ENCODE data around the gene UPK3A. TPM values are rescaled to one million over a fixed set of nuclear protein-coding genes. Genes with fewer than 3 reads are reported as not detected.

The UPK3A gene
- total RNA-seq, 1 donor from 2014 or later, result 1.4 TPM

DNA sequence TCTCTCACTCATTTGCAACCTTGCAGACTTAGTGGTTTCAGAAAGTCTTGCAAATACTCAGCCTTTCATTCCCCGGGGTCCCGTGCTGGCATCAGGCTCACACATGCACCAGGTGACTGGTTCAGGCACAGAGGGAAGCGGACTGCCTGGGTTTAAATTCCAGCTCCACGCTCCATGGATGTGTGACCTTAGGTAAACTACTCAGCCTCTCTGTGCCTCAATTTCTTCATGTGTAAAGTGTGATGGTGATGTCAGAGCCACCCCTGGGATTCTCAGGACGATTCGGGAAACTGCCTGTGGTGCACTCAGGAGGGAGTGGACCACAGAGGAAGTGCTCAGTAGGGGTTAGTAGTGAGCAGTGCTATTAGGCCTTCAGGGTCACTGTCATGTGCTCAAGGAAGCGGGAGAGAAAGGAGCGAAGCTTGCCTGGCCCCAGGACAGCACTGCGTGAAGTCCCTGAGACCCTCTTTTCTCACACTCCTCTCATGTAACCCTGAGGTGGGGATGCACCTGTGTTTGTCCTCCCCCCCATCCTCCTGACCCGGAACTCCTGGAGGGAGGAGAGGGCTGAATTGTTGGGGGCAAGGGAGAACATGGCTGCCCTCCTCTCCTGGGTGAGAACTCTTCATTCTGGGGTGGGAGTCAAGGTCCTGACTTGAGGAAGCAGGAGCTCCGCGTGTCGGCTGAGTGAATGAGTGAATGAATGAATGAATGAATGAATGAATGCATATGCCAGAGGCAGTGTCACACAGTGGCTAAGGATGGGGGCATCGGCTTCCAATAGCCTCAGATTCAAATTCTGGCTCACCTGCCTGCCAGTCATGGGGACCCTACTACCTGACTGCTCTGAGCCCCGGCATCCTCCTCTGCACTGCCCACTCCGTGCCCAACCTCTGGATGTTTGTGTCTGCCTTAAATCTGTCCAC, 14.4 kb upstream of the UPK3A start:
- intact Hi-C loops (cut with micrococcal nuclease), result no loop called here
- Mint-ChIP-seq H3K36me3 (ENCODE audit: low read depth) (no peaks in the 10 kb centered on the region), H3K4me1 (peaks cover 16% of the 10 kb centered on the region), H3K4me3 (no peak overlapping the region), H3K27me3 (peaks cover 4% of the 10 kb centered on the region), H3K27ac (no peak overlapping the region), H3K9me3 (no peaks in the 10 kb centered on the region)
- ATAC-seq (ENCODE audit: low read depth) (no peak), DNase-seq (no peak)
- TF ChIP-seq CTCF (IDR thresholded peaks at IDR 0.05), result no peak
- ChIA-PET CTCF (no interaction called here), POLR2A (interaction anchor here (0.7 kb wide), 1 partner anchor 185 kb away, joined by 3 read pairs; no protein-coding TSS in a partner anchor)

DNA sequence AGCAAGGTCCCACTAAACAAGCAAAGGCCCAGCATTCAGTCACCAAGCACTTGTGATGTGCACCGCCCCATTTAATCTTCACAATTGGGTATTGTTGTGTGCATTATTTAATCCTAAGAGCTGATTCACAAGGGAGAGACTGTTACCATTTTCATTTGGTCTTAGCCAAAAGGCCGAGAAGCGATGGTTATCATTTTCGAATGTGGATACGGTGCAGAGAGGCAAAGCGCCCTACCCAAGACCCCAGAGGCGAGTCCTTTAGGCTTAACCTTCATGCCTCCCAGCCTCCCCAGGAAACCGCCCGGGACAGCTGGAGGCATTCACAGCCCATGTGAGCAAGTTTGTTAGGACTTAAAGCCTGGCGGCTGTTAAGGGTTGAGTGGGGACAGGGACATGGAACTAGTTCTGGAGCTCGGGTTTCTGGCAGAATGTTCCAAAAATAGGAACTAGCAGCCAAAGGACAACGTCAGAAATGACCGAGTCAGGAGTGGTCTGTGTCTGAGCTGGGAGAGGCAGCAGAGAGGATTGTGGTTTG, 13.0 kb upstream of the UPK3A start:
- Mint-ChIP-seq H3K27ac (no peak overlapping the region), H3K36me3 (ENCODE audit: low read depth) (no peaks in the 10 kb centered on the region), H3K9me3 (no peaks in the 10 kb centered on the region), H3K4me1 (peaks cover 13% of the 10 kb centered on the region), H3K27me3 (peaks cover 4% of the 10 kb centered on the region), H3K4me3 (no peak overlapping the region)
- POLR2A ChIA-PET, result interaction anchor here (0.6 to 1.0 kb wide), 3 partner anchors 39 to 1322 kb away, joined by 3 to 6 read pairs (median 3); no protein-coding TSS in a partner anchor
- ATAC-seq (ENCODE audit: low read depth) (no peak), DNase-seq (no peak)
- intact Hi-C loops (cut with micrococcal nuclease), result no loop called here
- CTCF ChIA-PET, result interaction anchor here (1.0 kb wide), 1 partner anchor 15 kb away, joined by 3 read pairs; no protein-coding TSS in a partner anchor
- TF ChIP-seq CTCF (IDR thresholded peaks at IDR 0.05), result no peak

DNA sequence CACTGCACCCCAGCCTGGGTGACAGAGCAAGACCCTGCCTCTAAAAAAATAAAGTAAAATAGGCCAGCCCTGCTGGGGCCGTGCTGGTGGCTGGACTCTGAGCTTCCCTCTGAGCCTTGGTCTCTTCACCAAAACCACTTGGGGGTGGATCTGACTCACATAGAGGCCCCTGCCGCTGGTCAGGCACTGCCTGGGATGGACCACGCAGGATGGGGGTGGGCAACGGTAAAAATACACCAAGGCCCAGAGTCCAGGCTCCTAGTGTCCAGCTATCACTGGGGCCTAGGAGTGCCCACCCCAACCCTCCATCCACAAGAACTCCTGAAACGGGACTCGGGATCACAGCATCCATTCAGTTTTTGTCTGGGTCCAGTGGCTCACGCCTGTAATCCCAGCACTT, 12.3 kb upstream of the UPK3A start:
- H3K4me3 Mint-ChIP-seq, result no peak overlapping the region
- no peak for DNase-seq
- H3K36me3 Mint-ChIP-seq (ENCODE audit: low read depth), result no peaks in the 10 kb centered on the region
- peaks cover 4% of the 10 kb centered on the region for H3K27me3 Mint-ChIP-seq
- no peak overlapping the region for H3K27ac Mint-ChIP-seq
- H3K4me1 Mint-ChIP-seq, result peaks cover 13% of the 10 kb centered on the region
- intact Hi-C loops (cut with micrococcal nuclease), result no loop called here
- ATAC-seq (ENCODE audit: low read depth), result no peak
- no peak for TF ChIP-seq CTCF (IDR thresholded peaks at IDR 0.05)
- ChIA-PET POLR2A (interaction anchor here (0.6 to 1.0 kb wide), 2 partner anchors 157 to 1322 kb away, joined by 3 to 6 read pairs; no protein-coding TSS in a partner anchor), CTCF (interaction anchor here (1.0 kb wide), 1 partner anchor 14 kb away, joined by 3 read pairs; no protein-coding TSS in a partner anchor)
- no peaks in the 10 kb centered on the region for H3K9me3 Mint-ChIP-seq

GRCh38 chr22:45273452-45274075, 11.2 kb upstream of the UPK3A start:
- H3K27ac Mint-ChIP-seq, result no peak overlapping the region
- H3K27me3 Mint-ChIP-seq, result peaks cover 4% of the 10 kb centered on the region
- peaks cover 12% of the 10 kb centered on the region for H3K4me1 Mint-ChIP-seq
- no peaks in the 10 kb centered on the region for H3K36me3 Mint-ChIP-seq (ENCODE audit: low read depth)
- no peak overlapping the region for H3K4me3 Mint-ChIP-seq
- ChIA-PET CTCF (no interaction called here), POLR2A (interaction anchor here (1.2 to 1.6 kb wide), 2 partner anchors 8 to 12 kb away, joined by 3 to 5 read pairs; partner anchors contain the start of gene UPK3A)
- intact Hi-C loops (cut with micrococcal nuclease), result no loop called here
- DNase-seq (no peak), ATAC-seq (ENCODE audit: low read depth) (no peak)
- TF ChIP-seq CTCF (IDR thresholded peaks at IDR 0.05), result no peak
- no peaks in the 10 kb centered on the region for H3K9me3 Mint-ChIP-seq
